GM12872 (cell line): ENCODE results near the gene GRB7.

Experiments
- TF ChIP-seq, protein P1 (sequence below): IDR thresholded peaks from 3 replicates; pipeline ENCODE4 v1.5.1; 2011; ENCODE audit warnings: low read depth, mild to moderate bottlenecking, low read length, moderate library complexity; ENCODE audit not compliant: insufficient read depth

Gene GRB7

DNA sequence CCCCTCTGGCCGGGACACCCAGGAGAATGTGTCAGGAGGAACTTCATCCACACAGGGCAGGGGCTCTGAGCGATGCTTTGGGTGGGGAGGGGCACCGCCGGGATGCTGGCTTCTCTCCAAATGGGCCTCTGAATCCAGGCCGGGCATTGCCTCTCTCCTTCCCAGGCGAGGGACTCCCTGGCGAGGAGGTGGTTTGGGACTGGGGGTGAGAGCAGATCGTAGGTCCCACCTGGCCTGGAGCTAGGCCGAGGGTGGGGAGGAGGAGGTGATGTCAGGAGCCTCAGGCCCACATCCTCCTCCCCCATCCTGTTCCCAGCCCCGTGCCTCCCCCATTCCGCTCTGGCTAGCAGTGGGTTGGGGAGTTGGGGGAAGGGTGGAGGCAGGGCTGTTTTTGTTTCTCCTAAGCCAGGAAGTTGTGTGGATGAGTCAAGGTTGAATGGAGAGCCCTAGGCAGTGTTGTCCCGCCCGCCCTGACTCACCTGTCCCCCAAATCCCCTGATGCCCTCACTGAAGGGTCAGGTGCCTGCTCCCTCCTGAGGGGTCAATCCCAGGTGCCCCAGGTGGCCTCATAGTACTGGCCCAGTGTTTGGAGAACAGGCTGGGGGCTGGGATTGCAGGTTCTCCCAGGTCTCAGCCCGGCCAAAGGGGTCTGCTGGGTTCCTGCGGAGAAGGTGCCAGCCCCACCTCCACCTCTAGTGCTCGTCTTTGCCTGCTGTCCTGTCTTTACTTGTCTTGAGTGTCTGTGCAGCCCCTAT, 2.8 kb downstream of the GRB7 start:
- TF ChIP-seq, protein P1, sequence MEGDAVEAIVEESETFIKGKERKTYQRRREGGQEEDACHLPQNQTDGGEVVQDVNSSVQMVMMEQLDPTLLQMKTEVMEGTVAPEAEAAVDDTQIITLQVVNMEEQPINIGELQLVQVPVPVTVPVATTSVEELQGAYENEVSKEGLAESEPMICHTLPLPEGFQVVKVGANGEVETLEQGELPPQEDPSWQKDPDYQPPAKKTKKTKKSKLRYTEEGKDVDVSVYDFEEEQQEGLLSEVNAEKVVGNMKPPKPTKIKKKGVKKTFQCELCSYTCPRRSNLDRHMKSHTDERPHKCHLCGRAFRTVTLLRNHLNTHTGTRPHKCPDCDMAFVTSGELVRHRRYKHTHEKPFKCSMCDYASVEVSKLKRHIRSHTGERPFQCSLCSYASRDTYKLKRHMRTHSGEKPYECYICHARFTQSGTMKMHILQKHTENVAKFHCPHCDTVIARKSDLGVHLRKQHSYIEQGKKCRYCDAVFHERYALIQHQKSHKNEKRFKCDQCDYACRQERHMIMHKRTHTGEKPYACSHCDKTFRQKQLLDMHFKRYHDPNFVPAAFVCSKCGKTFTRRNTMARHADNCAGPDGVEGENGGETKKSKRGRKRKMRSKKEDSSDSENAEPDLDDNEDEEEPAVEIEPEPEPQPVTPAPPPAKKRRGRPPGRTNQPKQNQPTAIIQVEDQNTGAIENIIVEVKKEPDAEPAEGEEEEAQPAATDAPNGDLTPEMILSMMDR: no peak

DNA sequence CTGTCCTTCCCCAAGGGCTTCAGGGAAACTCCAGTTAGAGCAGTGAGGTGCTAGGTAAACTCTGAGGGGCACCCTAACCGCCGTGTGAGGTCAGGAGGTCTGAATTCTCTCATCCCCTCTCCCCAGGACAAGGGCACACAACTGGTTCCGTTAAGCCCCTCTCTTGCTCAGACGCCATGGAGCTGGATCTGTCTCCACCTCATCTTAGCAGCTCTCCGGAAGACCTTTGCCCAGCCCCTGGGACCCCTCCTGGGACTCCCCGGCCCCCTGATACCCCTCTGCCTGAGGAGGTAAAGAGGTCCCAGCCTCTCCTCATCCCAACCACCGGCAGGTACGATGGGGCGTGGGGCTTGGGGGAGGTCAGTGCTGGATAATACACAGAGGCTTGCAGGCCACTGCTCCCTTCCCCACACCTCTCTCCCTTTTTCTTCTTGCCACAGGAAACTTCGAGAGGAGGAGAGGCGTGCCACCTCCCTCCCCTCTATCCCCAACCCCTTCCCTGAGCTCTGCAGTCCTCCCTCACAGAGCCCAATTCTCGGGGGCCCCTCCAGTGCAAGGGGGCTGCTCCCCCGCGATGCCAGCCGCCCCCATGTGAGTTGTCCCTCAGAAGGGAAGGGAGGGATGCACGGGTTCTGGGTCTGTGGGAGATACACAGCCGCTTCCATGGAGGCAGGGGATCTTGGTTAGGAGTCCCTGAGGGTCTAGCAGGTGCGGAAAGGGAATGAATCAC, 4.6 kb downstream of the GRB7 start:
- TF ChIP-seq, protein P1: no peak

DNA sequence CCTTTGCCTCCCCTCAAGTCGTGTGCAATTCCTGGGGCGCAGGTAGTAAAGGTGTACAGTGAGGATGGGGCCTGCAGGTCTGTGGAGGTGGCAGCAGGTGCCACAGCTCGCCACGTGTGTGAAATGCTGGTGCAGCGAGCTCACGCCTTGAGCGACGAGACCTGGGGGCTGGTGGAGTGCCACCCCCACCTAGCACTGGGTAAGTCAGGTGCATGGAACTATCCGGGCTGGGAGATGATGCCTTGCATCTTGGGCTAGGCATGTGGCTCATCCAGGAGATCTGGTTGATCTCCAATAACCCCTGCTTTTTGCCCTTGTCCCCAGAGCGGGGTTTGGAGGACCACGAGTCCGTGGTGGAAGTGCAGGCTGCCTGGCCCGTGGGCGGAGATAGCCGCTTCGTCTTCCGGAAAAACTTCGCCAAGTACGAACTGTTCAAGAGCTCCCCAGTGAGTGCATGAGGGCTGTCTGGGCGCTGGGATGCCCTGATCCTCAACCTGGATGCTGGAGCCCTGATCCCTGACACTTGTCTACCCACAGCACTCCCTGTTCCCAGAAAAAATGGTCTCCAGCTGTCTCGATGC, 5.2 kb downstream of the GRB7 start:
- TF ChIP-seq, protein P1: no peak

DNA sequence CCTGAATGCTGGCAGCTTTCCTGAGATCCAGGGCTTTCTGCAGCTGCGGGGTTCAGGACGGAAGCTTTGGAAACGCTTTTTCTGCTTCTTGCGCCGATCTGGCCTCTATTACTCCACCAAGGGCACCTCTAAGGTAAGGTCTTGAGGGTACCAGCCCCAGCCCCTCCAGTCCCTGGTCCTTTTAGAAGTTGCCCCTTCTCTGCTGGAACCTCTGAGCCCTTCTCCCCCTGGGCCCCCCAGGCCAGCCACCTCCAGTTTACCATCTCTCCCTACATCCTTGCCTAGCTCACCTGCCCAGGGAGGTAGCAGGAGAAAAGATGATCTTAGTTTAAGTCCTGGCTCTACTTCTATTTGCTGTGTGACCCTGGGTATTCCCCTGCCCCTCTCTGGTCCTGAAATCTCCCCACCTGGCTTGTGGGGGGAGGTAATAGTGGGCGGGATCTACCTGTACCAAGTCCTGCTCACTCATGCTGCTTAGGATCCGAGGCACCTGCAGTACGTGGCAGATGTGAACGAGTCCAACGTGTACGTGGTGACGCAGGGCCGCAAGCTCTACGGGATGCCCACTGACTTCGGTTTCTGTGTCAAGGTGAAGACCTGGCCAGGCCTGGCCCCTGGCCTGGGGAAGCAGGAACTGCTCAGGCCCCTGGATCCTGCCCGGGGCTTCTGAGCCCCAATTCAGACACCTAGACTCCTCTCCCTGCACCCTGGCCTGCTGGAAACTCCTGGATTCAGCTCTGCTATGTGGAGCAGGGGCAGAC, 6.5 kb downstream of the GRB7 start:
- TF ChIP-seq, protein P1: no peak

DNA sequence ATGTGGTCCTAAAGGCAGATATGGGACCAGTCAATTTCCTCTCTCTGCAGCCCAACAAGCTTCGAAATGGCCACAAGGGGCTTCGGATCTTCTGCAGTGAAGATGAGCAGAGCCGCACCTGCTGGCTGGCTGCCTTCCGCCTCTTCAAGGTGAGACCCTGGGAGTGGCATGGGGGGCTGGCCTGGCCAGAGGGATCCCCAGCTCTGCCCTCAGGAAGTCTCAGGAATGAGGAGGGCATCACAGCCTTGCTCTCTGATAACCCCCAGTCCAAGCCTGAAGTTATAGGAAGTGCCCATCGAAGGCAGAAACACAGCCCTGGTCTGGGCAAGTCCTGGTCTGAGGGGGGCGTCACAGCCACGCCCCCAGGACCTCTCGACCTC, 7.1 kb downstream of the GRB7 start:
- TF ChIP-seq, protein P1: no peak

DNA sequence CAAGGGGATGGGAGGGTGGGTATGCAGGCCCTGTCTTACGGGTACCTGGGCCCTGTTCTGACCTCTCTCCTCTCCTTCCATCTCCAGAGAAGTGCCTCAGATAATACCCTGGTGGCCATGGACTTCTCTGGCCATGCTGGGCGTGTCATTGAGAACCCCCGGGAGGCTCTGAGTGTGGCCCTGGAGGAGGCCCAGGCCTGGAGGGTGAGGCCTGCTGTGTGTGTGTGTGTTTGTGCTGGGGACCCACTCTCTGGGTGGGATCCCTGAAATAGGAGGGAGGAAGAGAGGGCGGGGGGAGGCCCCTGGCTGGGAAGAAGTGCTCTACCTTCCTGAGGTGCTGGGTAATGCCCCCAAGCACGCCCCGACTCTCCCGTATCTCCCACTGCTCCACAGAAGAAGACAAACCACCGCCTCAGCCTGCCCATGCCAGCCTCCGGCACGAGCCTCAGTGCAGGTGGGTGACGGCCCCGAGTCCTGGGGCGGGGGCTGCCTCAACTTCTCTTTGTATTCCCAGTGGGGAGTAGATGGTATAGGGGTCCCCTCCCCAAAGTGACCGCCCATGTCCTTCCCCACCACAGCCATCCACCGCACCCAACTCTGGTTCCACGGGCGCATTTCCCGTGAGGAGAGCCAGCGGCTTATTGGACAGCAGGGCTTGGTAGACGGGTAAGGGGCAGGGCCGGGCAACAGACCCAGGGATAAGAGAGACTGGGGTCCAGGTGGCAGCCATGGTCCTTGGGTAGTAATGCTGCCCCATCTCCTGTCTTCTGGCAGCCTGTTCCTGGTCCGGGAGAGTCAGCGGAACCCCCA, 7.8 kb downstream of the GRB7 start:
- TF ChIP-seq, protein P1: no peak
